GM12873 (cell line): Measurements from ENCODE around the gene AEBP1.

Experiments
- CTCF ChIP-seq: IDR thresholded peaks from 2 replicates; pipeline ENCODE4 v1.5.1; 2012; ENCODE audit warnings: low read depth, mild to moderate bottlenecking, moderate library complexity, low read length, control low read depth; ENCODE audit not compliant: insufficient read depth; ENCODE audit errors: missing control alignments

AEBP1 gene

GRCh38 chr7:44150466-44150832 lies 46.3 kb downstream of the AEBP1 start:
- no peak for TF ChIP-seq CTCF

- TF ChIP-seq CTCF: no peak
These were observed 47.1 kb downstream of the AEBP1 start for GRCh38 chr7:44150966-44151941.

GRCh38 chr7:44151956-44152355 lies 47.8 kb downstream of the AEBP1 start:
- TF ChIP-seq CTCF: no peak

GRCh38 chr7:44152971-44153947 lies 49.1 kb downstream of the AEBP1 start:
- no peak for TF ChIP-seq CTCF

DNA sequence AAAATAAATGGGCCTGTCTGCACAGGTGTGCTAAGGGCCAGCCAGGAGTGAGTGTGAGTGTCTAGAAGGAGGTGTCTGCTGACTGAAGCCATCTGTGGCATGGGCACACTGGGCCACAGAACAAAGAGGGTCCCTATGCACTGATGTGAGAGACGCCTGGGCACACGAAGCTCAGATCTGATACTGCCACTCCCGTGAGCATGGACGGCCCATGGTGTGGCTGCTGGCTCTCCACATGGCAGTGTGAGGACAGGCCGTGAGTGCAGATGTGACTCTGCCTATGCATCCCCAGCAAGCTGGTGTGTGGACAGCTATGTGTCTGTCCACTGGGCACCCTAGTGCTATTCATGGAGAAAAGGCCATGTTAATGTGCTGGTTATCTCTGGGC lies 49.8 kb downstream of the AEBP1 start:
- TF ChIP-seq CTCF: no peak

DNA sequence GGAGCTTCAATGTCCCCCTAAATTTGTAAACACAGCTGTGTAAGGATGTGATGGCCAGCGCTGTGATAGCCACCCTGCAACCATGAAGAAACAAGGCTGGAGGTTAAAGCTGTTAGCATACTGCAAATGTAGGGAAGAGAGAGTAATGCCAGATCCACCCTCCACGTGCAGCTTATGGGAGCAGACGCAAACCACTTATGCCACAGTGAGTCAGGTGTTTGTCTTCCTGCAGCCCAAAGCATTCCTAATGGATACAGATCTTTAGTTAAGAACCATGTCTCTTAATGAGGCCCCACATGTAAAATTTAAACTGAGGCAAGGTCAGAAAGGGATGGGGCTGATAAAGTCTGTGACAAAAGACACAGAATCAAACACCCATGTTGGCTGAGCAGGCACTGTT lies 50.6 kb downstream of the AEBP1 start:
- TF ChIP-seq CTCF: no peak
